CD4-positive, alpha-beta T cell treated with Interleukin-2 at 100 ng/mL for 4 hours (primary cell): Measurements from ENCODE around the gene FABP7.

ENCODE experiments used
- DNase-seq: peaks from one replicate; pipeline ENCODE4 v3.0.0-alpha.2; 2020; ENCODE audit warnings: low spot score

The FABP7 gene

GRCh38 chr6:122798099-122798641 is 18.7 kb downstream of the FABP7 start:
- DNase-seq: no peak

GRCh38 chr6:122799140-122799745 is 19.7 kb downstream of the FABP7 start:
- DNase-seq: no peak

DNA sequence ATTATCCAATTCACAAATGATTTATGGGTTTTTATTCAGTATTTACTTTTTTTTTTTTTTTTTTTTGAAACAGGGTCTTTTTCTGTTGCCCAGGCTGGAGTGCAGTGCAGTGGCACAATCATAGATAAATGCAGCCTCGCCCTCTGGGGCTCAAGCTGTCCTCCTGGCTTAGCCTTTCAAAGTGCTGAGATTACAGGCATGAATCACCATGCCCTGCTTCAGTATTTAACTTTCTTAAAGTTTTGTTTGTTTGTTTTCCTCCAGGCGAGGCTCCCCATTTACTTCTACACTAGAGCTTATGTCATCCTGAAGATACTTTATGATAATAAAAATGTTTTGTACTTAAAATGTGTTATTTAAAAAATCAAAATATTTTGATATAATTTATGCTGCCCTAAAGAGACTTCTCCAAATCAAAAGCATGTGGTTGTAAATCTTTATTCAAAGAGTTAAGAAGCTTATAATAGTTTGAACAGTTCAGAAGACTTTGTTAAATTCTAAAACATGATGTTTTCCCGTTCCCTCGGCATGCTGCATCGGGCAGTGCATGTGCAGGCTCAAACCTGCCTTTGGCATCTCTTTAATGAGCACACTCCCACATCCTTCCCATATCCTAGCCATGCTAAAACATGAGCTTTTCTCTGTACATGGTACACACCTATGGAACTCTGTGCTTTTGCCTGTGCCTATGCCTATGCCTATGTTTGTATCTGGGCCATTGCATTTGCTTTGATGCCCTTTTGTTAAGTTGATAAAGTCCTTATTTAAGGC is 20.6 kb downstream of the FABP7 start:
- DNase-seq: no peak

- no peak for DNase-seq
These were observed 21.4 kb downstream of the FABP7 start for GRCh38 chr6:122800906-122801305.

DNA sequence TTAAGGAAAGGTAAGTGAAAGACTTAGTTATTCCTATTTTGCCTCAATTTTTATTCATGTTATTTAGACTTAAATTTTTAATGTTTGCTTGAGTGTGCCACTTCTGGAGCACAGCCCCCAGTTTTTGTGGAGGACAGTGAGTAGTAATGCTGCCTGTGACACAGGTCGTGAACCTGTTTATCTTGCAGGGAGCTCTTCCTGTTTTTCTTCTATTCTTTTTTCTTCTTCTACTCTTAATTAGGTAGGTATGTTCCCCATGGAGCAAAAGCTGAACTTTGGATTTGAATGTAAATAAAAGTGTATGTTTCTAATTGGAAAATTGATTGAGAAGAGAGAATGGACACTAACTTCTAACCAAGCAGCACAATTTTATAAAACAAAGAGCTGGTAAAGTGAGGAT is 21.9 kb downstream of the FABP7 start:
- no peak for DNase-seq

DNA sequence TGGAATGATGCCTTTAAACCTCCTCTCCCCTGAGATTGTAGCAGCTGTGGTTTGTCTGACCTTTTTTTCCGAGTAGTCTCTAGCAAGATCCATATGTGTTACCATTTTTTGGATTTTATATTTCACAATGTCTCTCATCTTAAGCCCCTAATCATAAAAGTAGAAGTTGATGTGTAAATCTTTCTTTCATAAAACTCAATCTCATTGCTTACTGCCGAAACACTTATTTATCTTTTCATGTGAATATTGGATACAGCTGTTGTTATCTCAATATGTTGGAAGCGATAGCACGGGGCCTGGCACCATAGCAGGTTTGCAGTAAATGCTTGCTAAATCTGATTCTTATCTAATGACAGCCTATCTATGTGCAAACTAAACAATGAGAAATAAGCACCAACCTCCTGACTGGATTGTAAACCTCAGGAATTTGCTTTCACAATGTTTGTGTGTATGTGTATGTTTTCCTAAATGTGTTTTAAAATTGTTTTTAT is 23.7 kb downstream of the FABP7 start:
- DNase-seq: no peak

DNA sequence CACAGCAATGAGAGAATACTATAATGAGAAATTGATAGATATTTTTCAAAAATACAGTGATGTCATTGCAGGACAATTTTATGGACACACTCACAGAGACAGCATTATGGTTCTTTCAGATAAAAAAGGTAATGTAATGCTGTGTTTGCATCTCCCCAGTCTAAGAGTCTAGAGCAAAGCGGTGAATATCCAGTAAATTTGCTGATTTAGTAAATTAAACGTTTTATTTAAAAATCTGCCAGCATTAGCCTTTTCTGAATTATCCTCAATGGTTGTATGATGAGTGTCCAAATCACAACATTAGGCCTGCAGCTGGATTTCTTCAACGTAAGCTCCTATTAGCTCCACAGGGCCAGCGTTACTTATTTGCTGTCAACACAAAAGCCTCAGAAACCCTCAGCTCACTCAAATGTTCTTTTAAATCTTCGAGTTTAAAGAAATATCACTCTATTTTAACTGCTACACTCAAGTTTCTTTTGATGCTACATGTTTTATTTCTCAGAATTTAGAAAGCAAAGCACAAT is 25.5 kb downstream of the FABP7 start:
- DNase-seq: no peak

GRCh38 chr6:122806291-122806690 is 26.8 kb downstream of the FABP7 start:
- no peak for DNase-seq

- no peak for DNase-seq
These were observed 28.8 kb downstream of the FABP7 start for GRCh38 chr6:122808121-122808885.

- no peak for DNase-seq
These were observed 29.5 kb downstream of the FABP7 start for GRCh38 chr6:122809001-122809400.

GRCh38 chr6:122809691-122810090 is 30.2 kb downstream of the FABP7 start:
- DNase-seq: no peak

- DNase-seq: no peak
These were observed 30.7 kb downstream of the FABP7 start for GRCh38 chr6:122810189-122810588.

GRCh38 chr6:122817358-122817757 is 37.8 kb downstream of the FABP7 start:
- no peak for DNase-seq

GRCh38 chr6:122817766-122818165 is 38.2 kb downstream of the FABP7 start:
- DNase-seq: no peak

GRCh38 chr6:122818866-122819265 is 39.4 kb downstream of the FABP7 start:
- DNase-seq: no peak

GRCh38 chr6:122821095-122821494 is 41.6 kb downstream of the FABP7 start:
- no peak for DNase-seq

- no peak for DNase-seq
These were observed 45.6 kb downstream of the FABP7 start for GRCh38 chr6:122825163-122825562.

DNA sequence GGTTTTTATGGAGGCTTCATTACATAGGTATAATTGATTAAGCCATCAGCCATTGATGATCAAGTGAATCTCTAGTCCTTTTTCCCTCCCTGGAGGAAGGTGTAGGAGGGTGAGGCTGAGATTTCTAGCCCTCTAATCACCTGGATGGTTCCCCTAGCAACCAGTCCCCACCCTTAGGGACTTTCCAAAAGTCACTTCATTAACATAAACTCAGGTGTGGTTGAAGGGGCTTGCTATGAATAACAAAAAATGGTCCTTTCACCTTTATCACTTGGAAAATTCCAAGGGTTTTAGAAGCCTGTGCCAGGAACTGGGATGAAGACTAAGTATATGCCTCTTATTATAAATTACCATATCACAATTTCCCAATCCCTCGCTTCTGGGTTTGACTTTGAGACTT is 49.9 kb downstream of the FABP7 start:
- DNase-seq: no peak

GRCh38 chr6:122831511-122831910 is 52.0 kb downstream of the FABP7 start:
- DNase-seq: no peak

DNA sequence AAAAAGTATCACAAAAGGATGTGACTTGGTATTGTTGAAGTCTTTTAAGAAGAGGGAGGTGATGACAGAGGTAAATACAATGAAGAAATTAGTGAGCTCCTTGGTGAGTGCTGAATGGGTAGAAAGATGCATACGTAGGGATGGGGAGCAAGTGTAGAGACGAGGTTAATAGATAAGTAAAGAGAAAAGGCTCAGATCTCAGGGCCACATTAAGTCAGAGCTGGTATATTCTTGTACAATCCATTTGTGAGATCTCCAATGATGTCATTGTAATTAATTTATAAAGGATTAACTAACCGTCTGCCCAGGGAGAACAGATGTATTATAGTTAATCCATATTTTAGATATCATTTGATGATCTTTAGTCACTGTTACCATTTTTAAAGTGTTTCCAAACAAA is 52.9 kb downstream of the FABP7 start:
- no peak for DNase-seq

GRCh38 chr6:122833021-122833491 is 53.5 kb downstream of the FABP7 start:
- no peak for DNase-seq
